ENCODE data around the gene HAGH. TPM values are rescaled to one million over a fixed set of nuclear protein-coding genes. Genes with fewer than 3 reads are reported as not detected.

The HAGH gene
- total RNA-seq, 6 donors from 2014 or later = 84.5 to 251 (median 122) TPM

- H3K4me1 ChIP-seq = peaks cover 0 to 22% (median 7%) of the 10 kb centered on the region in 4 donors
- WGBS, 2 donors = 96% methylated on average over 14 to 38 of the region's 53 CpGs
- H3K9me3 ChIP-seq = no peaks in the 10 kb centered on the region
- peak in 1 of 2 donors; percentile 83 for DNase-seq
- ATAC-seq (ENCODE audit: low FRiP score in 2 of 2) = no peak
- no peak overlapping the region for H3K27ac ChIP-seq
- peaks cover 3 to 58% (median 42%) of the 10 kb centered on the region in 4 donors for H3K36me3 ChIP-seq
- TF ChIP-seq POLR2A (IDR thresholded peaks at IDR 0.05) (no peak), POLR2AphosphoS5 (IDR thresholded peaks at IDR 0.05) (no peak), EP300 (IDR thresholded peaks at IDR 0.05) (no peak), CTCF (IDR thresholded peaks at IDR 0.05) (no peak)
- H3K27me3 ChIP-seq = no peaks in the 10 kb centered on the region
- H3K4me3 ChIP-seq = no peak overlapping the region
Observed at GRCh38 chr16:1791256-1791942, 35.2 kb downstream of the HAGH start.

GRCh38 chr16:1790611-1791255 is 35.9 kb downstream of the HAGH start:
- TF ChIP-seq POLR2A (IDR thresholded peaks at IDR 0.05) (no peak), EP300 (IDR thresholded peaks at IDR 0.05) (no peak), CTCF (IDR thresholded peaks at IDR 0.05) (no peak), POLR2AphosphoS5 (IDR thresholded peaks at IDR 0.05) (no peak)
- no peak for ATAC-seq (ENCODE audit: low FRiP score in 2 of 2)
- Histone ChIP-seq H3K9me3 (no peaks in the 10 kb centered on the region), H3K4me3 (no peak overlapping the region), H3K27ac (no peak overlapping the region), H3K27me3 (no peaks in the 10 kb centered on the region), H3K36me3 (peaks cover 3 to 65% (median 43%) of the 10 kb centered on the region in 4 donors), H3K4me1 (peaks cover 0 to 24% (median 7%) of the 10 kb centered on the region in 4 donors)
- DNase-seq = peak; percentile 19 to 82
- 88 to 89% methylated on average over 14 to 41 of the region's 44 CpGs for WGBS, 2 donors

- no peak for ATAC-seq (ENCODE audit: low FRiP score in 2 of 2)
- no peak overlapping the region for H3K27ac ChIP-seq
- H3K36me3 ChIP-seq = peaks cover 3 to 70% (median 43%) of the 10 kb centered on the region in 4 donors
- peaks cover 3 to 29% (median 7%) of the 10 kb centered on the region in 4 donors for H3K4me1 ChIP-seq
- peak in 1 of 2 donors; percentile 68 for DNase-seq
- TF ChIP-seq POLR2A (IDR thresholded peaks at IDR 0.05) = no peak
- TF ChIP-seq CTCF (IDR thresholded peaks at IDR 0.05) = no peak
- TF ChIP-seq POLR2AphosphoS5 (IDR thresholded peaks at IDR 0.05) = no peak
- no peak for TF ChIP-seq EP300 (IDR thresholded peaks at IDR 0.05)
- H3K9me3 ChIP-seq = no peaks in the 10 kb centered on the region
- H3K27me3 ChIP-seq = no peaks in the 10 kb centered on the region
- H3K4me3 ChIP-seq = no peak overlapping the region
- 94 to 99% methylated on average over 11 to 15 of the region's 15 CpGs for WGBS, 2 donors
Observed at GRCh38 chr16:1790261-1790610, 36.4 kb downstream of the HAGH start.

- H3K27me3 ChIP-seq = no peaks in the 10 kb centered on the region
- TF ChIP-seq POLR2A (IDR thresholded peaks at IDR 0.05) (no peak), POLR2AphosphoS5 (IDR thresholded peaks at IDR 0.05) (no peak), CTCF (IDR thresholded peaks at IDR 0.05) (no peak), EP300 (IDR thresholded peaks at IDR 0.05) (no peak)
- no peaks in the 10 kb centered on the region for H3K9me3 ChIP-seq
- H3K4me3 ChIP-seq = no peak overlapping the region
- H3K36me3 ChIP-seq = peaks cover 3 to 71% (median 43%) of the 10 kb centered on the region in 4 donors
- peaks cover 3 to 29% (median 7%) of the 10 kb centered on the region in 4 donors for H3K4me1 ChIP-seq
- H3K27ac ChIP-seq = no peak overlapping the region
- peak in 1 of 2 donors; percentile 79 for DNase-seq
- WGBS, 2 donors = 84 to 97% methylated on average over 5 to 22 of the region's 25 CpGs
- ATAC-seq (ENCODE audit: low FRiP score in 2 of 2) = no peak
Observed at GRCh38 chr16:1789643-1790045, 37.0 kb downstream of the HAGH start.

Data from upper lobe of left lung (tissue), 6 donors.